HepG2 (cell line): ENCODE results near the gene LRRC45. TPM values are rescaled to one million over a fixed set of nuclear protein-coding genes. Genes with fewer than 3 reads are reported as not detected.
A peak's percentile ranks its signal among the peaks of the same experiment; 100 is the strongest.

Experiments
- CREB1 ChIP-seq, 2 experiments: fragments of 450-650 bp in 1 of 2; IDR thresholded peaks; 2 replicates each; pipeline ENCODE4 v1.6.1; 2016 to 2017; ENCODE audit warnings: control low read depth in 1 of 2, mild to moderate bottlenecking in 1 of 2, missing compliant biosample characterization in 1 of 2, missing genetic modification characterization in 1 of 2
- DMAP1 ChIP-seq: IDR thresholded peaks from 2 replicates; pipeline ENCODE4 v1.6.1; 2016
- DPF2 ChIP-seq: sonication (generic); formaldehyde crosslinking; IDR thresholded peaks from 2 replicates; pipeline ENCODE4 v1.4.0; 2020; ENCODE audit warnings: mild to moderate bottlenecking, low read depth, missing genetic modification reagents, borderline replicate concordance
- ETV6 ChIP-seq: sonication (generic); formaldehyde crosslinking; conservative IDR thresholded peaks from 2 replicates; pipeline ENCODE4 v1.4.0; 2020; ENCODE audit warnings: missing genetic modification reagents
- GATA4 ChIP-seq: sonication (generic); IDR thresholded peaks from 2 replicates; pipeline ENCODE4 v1.6.1; 2016; ENCODE audit warnings: antibody characterized with exemption, low read depth, borderline replicate concordance
- JARID2 ChIP-seq: sonication (generic); formaldehyde crosslinking; IDR thresholded peaks from 2 replicates; pipeline ENCODE4 v1.8.1; 2023; ENCODE audit warnings: missing genetic modification reagents, inconsistent platforms; ENCODE audit not compliant: insufficient replicate concordance
- KDM3A ChIP-seq: IDR thresholded peaks from 2 replicates; pipeline ENCODE4 v1.6.1; 2018; ENCODE audit warnings: low read depth, missing compliant biosample characterization
- KDM5B ChIP-seq: sonication (generic); formaldehyde crosslinking; IDR thresholded peaks from 2 replicates; pipeline ENCODE4 v1.4.0; 2020; ENCODE audit warnings: missing genetic modification reagents, mild to moderate bottlenecking, borderline replicate concordance
- NCOA5 ChIP-seq: sonication (generic); formaldehyde crosslinking; IDR thresholded peaks from 2 replicates; pipeline ENCODE4 v1.4.0; 2020; ENCODE audit warnings: missing genetic modification reagents
- NR2F6 ChIP-seq, 2 experiments: IDR thresholded peaks; 2 replicates each; pipeline ENCODE4 v1.6.1; 2016; ENCODE audit warnings: antibody characterized with exemption in 1 of 2, mild to moderate bottlenecking in 1 of 2
- RAD21 ChIP-seq: fragments of 450-650 bp; formaldehyde crosslinking; IDR thresholded peaks from 2 replicates; pipeline ENCODE4 v1.5.0; 2020; ENCODE audit warnings: mild to moderate bottlenecking
- RFXAP ChIP-seq: sonication (generic); formaldehyde crosslinking; IDR thresholded peaks from 2 replicates; pipeline ENCODE4 v1.4.0; 2020; ENCODE audit warnings: missing genetic modification reagents, borderline replicate concordance
- ZBTB7A ChIP-seq: sonication (generic); formaldehyde crosslinking; IDR thresholded peaks from 2 replicates; pipeline ENCODE4 v1.8.0; 2022; ENCODE audit warnings: mild to moderate bottlenecking, missing genetic modification reagents
- ZNF142 ChIP-seq: sonication (generic); formaldehyde crosslinking; IDR thresholded peaks from 2 replicates; pipeline ENCODE4 v1.4.0; 2020; ENCODE audit warnings: missing genetic modification reagents
- ZNF253 ChIP-seq: sonication (generic); formaldehyde crosslinking; IDR thresholded peaks from 2 replicates; pipeline ENCODE4 v1.8.0; 2022; ENCODE audit warnings: mild to moderate bottlenecking, missing genetic modification reagents, borderline replicate concordance
- ZNF256 ChIP-seq: sonication (generic); formaldehyde crosslinking; conservative IDR thresholded peaks from 2 replicates; pipeline ENCODE4 v1.4.0; 2020; ENCODE audit warnings: missing genetic modification reagents
- ZNF362 ChIP-seq: sonication (generic); formaldehyde crosslinking; IDR thresholded peaks from 2 replicates; pipeline ENCODE4 v1.4.0; 2020; ENCODE audit warnings: missing genetic modification reagents, mild to moderate bottlenecking, borderline replicate concordance
- ZNF546 ChIP-seq: sonication (generic); formaldehyde crosslinking; conservative IDR thresholded peaks from 2 replicates; pipeline ENCODE4 v1.8.1; 2023; ENCODE audit warnings: mild to moderate bottlenecking, missing genetic modification reagents
- ZNF784 ChIP-seq: sonication (generic); formaldehyde crosslinking; IDR thresholded peaks from 2 replicates; pipeline ENCODE4 v1.5.1; 2020; ENCODE audit warnings: missing genetic modification reagents, mild to moderate bottlenecking, borderline replicate concordance
- polyA plus RNA-seq, 8 experiments: library from polyadenylated mRNA; depleted of rRNA in 3 of 8; stranded (reverse) in 7 of 8; unstranded in 1 of 8; fragments of >200 nt; fragmentation: Illumina TruSeq in 4 of 8; extraction: Trizol in 4 of 8; gene quantifications; 2 replicates each; pipeline versions ENCODE4 v1.2.1 to v1.2.3, GENCODE V29; 2011 to 2016; ENCODE audit warnings: low read depth in 4 of 8, missing spikeins in 1 of 8, mixed read lengths in 1 of 8; ENCODE audit not compliant: insufficient read depth in 1 of 8
- total RNA-seq, 5 experiments: library from RNA; depleted of rRNA; stranded (reverse); fragments of >200 nt; fragmentation: Illumina TruSeq; extraction: Trizol; gene quantifications; 2 replicates each; pipeline ENCODE4 v1.2.3, GENCODE V29; 2016; ENCODE audit warnings: low read depth in 1 of 5

The LRRC45 gene
- total and polyA plus RNA-seq, 2 of the 13 experiments (the other 11 are each of a cell fraction or from before 2014, with no cell fraction given): 11.6 to 48.1 TPM

- TF ChIP-seq ZNF142 (CRISPR knock-in tag) (no peak), ZBTB7A (peak; percentile 61; the same call in 1 of the 2 replicates), DPF2 (CRISPR knock-in tag) (peak; percentile 12; the same call in 1 of the 2 replicates), ZNF253 (CRISPR knock-in tag) (peak; percentile 53; the same call in 1 of the 2 replicates), ZNF784 (CRISPR knock-in tag) (peak; percentile 64; the same call in 1 of the 2 replicates), CREB1 (IDR thresholded peaks at IDR 0.05) (no peak), CREB1 (CRISPR knock-in tag; IDR thresholded peaks at IDR 0.05) (no peak), RAD21 (0 out of 2 replicates have a peak, but pooled peaks have one; percentile 13), ZNF256 (no peak), RFXAP (CRISPR knock-in tag) (no peak), ETV6 (no peak), ZNF546 (CRISPR knock-in tag) (no peak; the same call in 1 of the 2 replicates), KDM3A (CRISPR knock-in tag) (no peak), GATA4 (no peak), NR2F6 (IDR thresholded peaks at IDR 0.05) (no peak), NR2F6 (CRISPR knock-in tag; IDR thresholded peaks at IDR 0.05) (no peak), DMAP1 (CRISPR knock-in tag) (peak; percentile 67; the same call in 1 of the 2 replicates), KDM5B (no peak), NCOA5 (CRISPR knock-in tag) (no peak), ZNF362 (CRISPR knock-in tag) (no peak), JARID2 (CRISPR knock-in tag) (no peak)
These were observed 27.9 kb downstream of the LRRC45 start (continued) for GRCh38 chr17:82050761-82051641.
